K562 (cell line): Measurements from ENCODE around the gene RIMOC1. TPM values are rescaled to one million over a fixed set of nuclear protein-coding genes. Genes with fewer than 3 reads are reported as not detected.
A peak's percentile ranks its signal among the peaks of the same experiment; 100 is the strongest.

Experiments used
- CBFB ChIP-seq: sonication (generic); formaldehyde crosslinking; IDR thresholded peaks from 2 replicates; pipeline ENCODE4 v1.4.0; 2020; ENCODE audit warnings: mild to moderate bottlenecking, missing genetic modification reagents
- CHD4 ChIP-seq: fragments of 200-600 bp; sonication (generic); IDR thresholded peaks from 3 replicates; pipeline ENCODE4 v1.6.1; 2012; ENCODE audit warnings: low read depth, mild to moderate bottlenecking, mixed read lengths, low read length, inconsistent platforms; ENCODE audit not compliant: insufficient read depth, insufficient replicate concordance, poor library complexity, severe bottlenecking
- COPS2 ChIP-seq: fragments of 450-650 bp; conservative IDR thresholded peaks from 2 replicates; pipeline ENCODE4 v1.6.1; 2016; ENCODE audit warnings: mild to moderate bottlenecking, moderate library complexity
- FOSL1 ChIP-seq: fragments of 200-800 bp; sonication (Bioruptor generic); conservative IDR thresholded peaks from 2 replicates; pipeline ENCODE4 v1.6.1; 2016; ENCODE audit warnings: missing genetic modification characterization, missing compliant biosample characterization
- FOXK1 ChIP-seq: sonication (generic); formaldehyde crosslinking; IDR thresholded peaks from 2 replicates; pipeline ENCODE4 v1.8.0; 2022; ENCODE audit warnings: missing genetic modification reagents, mild to moderate bottlenecking, borderline replicate concordance
- IFI16 ChIP-seq: fragments of 250-450 bp; sonication (Bioruptor Pico); IDR thresholded peaks from 2 replicates; pipeline ENCODE4 v2.1.2; 2022; ENCODE audit warnings: mild to moderate bottlenecking, inconsistent platforms
- KAT7 ChIP-seq: sonication (generic); formaldehyde crosslinking; IDR thresholded peaks from 2 replicates; pipeline ENCODE4 v1.8.0; 2022; ENCODE audit warnings: missing genetic modification reagents, mild to moderate bottlenecking, borderline replicate concordance
- NFE2L1 ChIP-seq: fragments of 450-650 bp; IDR thresholded peaks from 2 replicates; pipeline ENCODE4 v1.6.1; 2016; ENCODE audit warnings: missing genetic modification characterization, low read depth, mild to moderate bottlenecking, missing compliant biosample characterization, moderate library complexity, borderline replicate concordance
- NR2C1 ChIP-seq, 2 experiments: fragments of 450-650 bp; IDR thresholded peaks; 2 replicates each; pipeline ENCODE4 v1.6.1; 2017; ENCODE audit warnings: mild to moderate bottlenecking in 2 of 2, antibody characterized with exemption in 1 of 2, inconsistent platforms in 1 of 2, missing compliant biosample characterization in 1 of 2, missing genetic modification characterization in 1 of 2
- PHF8 ChIP-seq: fragments of 200-600 bp; sonication (generic); IDR thresholded peaks from 2 replicates; pipeline ENCODE4 v1.6.1; 2012; ENCODE audit warnings: mixed run types, mild to moderate bottlenecking, inconsistent platforms, low read length, moderate library complexity, borderline replicate concordance
- RHOXF2B ChIP-seq: fragments of 250-450 bp; sonication (Bioruptor Pico); conservative IDR thresholded peaks from 2 replicates; pipeline ENCODE4 v1.5.1; 2021
- SETDB1 ChIP-seq: IDR thresholded peaks from one replicate; pipeline ENCODE4 v1.6.1; 2012; ENCODE audit warnings: low read length, control low read depth, inconsistent platforms
- TCFL5 ChIP-seq: fragments of 250-450 bp; sonication (Bioruptor Pico); conservative IDR thresholded peaks from 2 replicates; pipeline ENCODE4 v1.6.1; 2021; ENCODE audit warnings: mild to moderate bottlenecking, moderate library complexity, matching md5 sums
- ZC3H11A ChIP-seq: IDR thresholded peaks from 2 replicates; pipeline ENCODE4 v1.6.1; 2012; ENCODE audit warnings: low read depth, low read length, improper control_type of control experiment
- ZFP36 ChIP-seq: fragments of 150-350 bp; IDR thresholded peaks from 2 replicates; pipeline ENCODE4 v1.6.1; 2018; ENCODE audit warnings: low read length, low read depth; ENCODE audit not compliant: partially characterized antibody
- ZNF445 ChIP-seq: fragments of 250-450 bp; sonication (Bioruptor Pico); IDR thresholded peaks from 2 replicates; pipeline ENCODE4 v1.4.0; 2020; ENCODE audit warnings: low read depth, mild to moderate bottlenecking, moderate library complexity
- polyA plus RNA-seq, 8 experiments: library from polyadenylated mRNA; depleted of rRNA in 4 of 8; stranded (reverse) in 5 of 8; unstranded in 3 of 8; fragments of >200 nt; fragmentation: Nextera tagmentation in 2 of 8; fragmentation: Illumina TruSeq in 1 of 8; extraction: Ambion mirVana in 2 of 8; extraction: Trizol in 1 of 8; gene quantifications; 2 replicates each; pipeline versions ENCODE4 v1.2.1 to v1.2.3, GENCODE V29; 2011 to 2014; ENCODE audit warnings: inconsistent platforms in 1 of 8, missing spikeins in 1 of 8
- total RNA-seq, 7 experiments: library from RNA; depleted of rRNA in 6 of 7; stranded (reverse); fragments of >200 nt in 6 of 7; fragmentation: Illumina TruSeq in 2 of 7; extraction: Trizol in 2 of 7; gene quantifications; 2 replicates each; pipeline versions ENCODE4 v1.2.1 to v1.2.3, GENCODE V29; 2011 to 2021; ENCODE audit warnings: low replicate concordance in 1 of 7
- TF ChIP-seq, protein P1 (sequence below): fragments of 450-650 bp; IDR thresholded peaks from 2 replicates; pipeline ENCODE4 v1.7.1; 2018; ENCODE audit warnings: mild to moderate bottlenecking, low read depth; ENCODE audit not compliant: partially characterized antibody
- TF ChIP-seq, protein P2 (sequence below): sonication (generic); formaldehyde crosslinking; IDR thresholded peaks from 2 replicates; pipeline ENCODE4 v1.8.0; 2022; ENCODE audit warnings: mild to moderate bottlenecking, low read depth, missing genetic modification reagents
- TF ChIP-seq, protein P3 (sequence below): fragments of 450-650 bp; conservative IDR thresholded peaks from 2 replicates; pipeline ENCODE4 v1.6.1; 2016; ENCODE audit warnings: missing genetic modification characterization, low read depth, mild to moderate bottlenecking, missing compliant biosample characterization, moderate library complexity
- TF ChIP-seq, protein P4 (sequence below): fragments of 200-800 bp; sonication (Bioruptor generic); IDR thresholded peaks from 2 replicates; pipeline ENCODE4 v1.6.1; 2017; ENCODE audit warnings: missing genetic modification characterization, missing compliant biosample characterization

The RIMOC1 gene
- total and polyA plus RNA-seq, 9 of the 15 experiments (the other 6 are each of a cell fraction or from before 2014, with no cell fraction given): 11.6 to 63.1 (median 30.8) TPM

DNA sequence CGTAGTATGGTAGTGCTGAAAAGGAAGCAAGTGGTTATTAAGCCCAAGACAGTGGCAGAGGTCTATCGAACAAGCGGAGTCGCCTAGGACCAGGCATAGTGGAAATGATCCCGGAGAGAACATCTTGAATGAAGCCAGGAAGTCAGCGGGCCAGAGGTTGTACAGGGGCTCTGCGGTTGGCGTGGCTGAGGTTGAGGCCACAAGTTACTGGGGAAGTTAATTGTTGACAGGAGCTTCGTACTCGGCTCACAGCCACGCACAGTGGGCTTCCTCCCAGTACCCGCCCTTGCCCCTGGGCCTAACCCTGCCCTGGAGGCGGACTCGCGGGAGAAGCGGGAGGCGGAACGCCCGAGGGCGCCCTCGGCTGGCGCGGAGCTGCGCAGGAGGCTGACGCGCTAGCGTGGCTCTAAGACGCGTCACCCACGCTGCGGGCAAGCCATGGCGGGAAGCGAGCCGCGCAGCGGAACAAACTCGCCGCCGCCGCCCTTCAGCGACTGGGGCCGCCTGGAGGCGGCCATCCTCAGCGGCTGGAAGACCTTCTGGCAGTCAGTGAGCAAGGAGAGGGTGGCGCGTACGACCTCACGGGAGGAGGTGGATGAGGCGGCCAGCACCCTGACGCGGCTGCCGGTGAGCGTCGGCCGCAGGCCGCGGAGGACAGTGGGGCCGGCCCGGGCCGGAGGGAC, 20.9 kb downstream of the RIMOC1 start, which contains the start of gene FBXO4 (continued):
- TF ChIP-seq FOSL1 (tag) (no peak; the same call in 1 of the 2 replicates), ZNF445 (CRISPR knock-in tag) (peak; percentile 26; the same call in 1 of the 2 replicates), CBFB (peak; percentile 84; the same call in 1 of the 2 replicates), NFE2L1 (tag) (no peak), RHOXF2B (CRISPR knock-in tag) (peak; percentile 5; the same call in 1 of the 2 replicates), TCFL5 (CRISPR knock-in tag) (no peak), ZFP36 (peak; percentile 22), CHD4 (no peak), KAT7 (0 out of 2 replicates have a peak, but pooled peaks have one; percentile 29), IFI16 (CRISPR knock-in tag) (no peak), ZC3H11A (no peak; the same call in 1 of the 2 replicates), PHF8 (peak; percentile 99), NR2C1 (IDR thresholded peaks at IDR 0.05) (no peak), NR2C1 (tag; IDR thresholded peaks at IDR 0.05) (0 out of 2 replicates have a peak, but pooled peaks have one; percentile 20), COPS2 (no peak), FOXK1 (CRISPR knock-in tag) (peak; percentile 91; the same call in 1 of the 2 replicates), SETDB1 (peak; percentile 77)
- TF ChIP-seq, protein P1, sequence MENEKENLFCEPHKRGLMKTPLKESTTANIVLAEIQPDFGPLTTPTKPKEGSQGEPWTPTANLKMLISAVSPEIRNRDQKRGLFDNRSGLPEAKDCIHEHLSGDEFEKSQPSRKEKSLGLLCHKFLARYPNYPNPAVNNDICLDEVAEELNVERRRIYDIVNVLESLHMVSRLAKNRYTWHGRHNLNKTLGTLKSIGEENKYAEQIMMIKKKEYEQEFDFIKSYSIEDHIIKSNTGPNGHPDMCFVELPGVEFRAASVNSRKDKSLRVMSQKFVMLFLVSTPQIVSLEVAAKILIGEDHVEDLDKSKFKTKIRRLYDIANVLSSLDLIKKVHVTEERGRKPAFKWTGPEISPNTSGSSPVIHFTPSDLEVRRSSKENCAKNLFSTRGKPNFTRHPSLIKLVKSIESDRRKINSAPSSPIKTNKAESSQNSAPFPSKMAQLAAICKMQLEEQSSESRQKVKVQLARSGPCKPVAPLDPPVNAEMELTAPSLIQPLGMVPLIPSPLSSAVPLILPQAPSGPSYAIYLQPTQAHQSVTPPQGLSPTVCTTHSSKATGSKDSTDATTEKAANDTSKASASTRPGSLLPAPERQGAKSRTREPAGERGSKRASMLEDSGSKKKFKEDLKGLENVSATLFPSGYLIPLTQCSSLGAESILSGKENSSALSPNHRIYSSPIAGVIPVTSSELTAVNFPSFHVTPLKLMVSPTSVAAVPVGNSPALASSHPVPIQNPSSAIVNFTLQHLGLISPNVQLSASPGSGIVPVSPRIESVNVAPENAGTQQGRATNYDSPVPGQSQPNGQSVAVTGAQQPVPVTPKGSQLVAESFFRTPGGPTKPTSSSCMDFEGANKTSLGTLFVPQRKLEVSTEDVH: peak; percentile 89
- TF ChIP-seq, protein P2, sequence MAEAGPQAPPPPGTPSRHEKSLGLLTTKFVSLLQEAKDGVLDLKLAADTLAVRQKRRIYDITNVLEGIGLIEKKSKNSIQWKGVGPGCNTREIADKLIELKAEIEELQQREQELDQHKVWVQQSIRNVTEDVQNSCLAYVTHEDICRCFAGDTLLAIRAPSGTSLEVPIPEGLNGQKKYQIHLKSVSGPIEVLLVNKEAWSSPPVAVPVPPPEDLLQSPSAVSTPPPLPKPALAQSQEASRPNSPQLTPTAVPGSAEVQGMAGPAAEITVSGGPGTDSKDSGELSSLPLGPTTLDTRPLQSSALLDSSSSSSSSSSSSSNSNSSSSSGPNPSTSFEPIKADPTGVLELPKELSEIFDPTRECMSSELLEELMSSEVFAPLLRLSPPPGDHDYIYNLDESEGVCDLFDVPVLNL (CRISPR knock-in tag): peak; percentile 93
- TF ChIP-seq, protein P3, sequence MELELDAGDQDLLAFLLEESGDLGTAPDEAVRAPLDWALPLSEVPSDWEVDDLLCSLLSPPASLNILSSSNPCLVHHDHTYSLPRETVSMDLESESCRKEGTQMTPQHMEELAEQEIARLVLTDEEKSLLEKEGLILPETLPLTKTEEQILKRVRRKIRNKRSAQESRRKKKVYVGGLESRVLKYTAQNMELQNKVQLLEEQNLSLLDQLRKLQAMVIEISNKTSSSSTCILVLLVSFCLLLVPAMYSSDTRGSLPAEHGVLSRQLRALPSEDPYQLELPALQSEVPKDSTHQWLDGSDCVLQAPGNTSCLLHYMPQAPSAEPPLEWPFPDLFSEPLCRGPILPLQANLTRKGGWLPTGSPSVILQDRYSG (tag): peak; percentile 85
- TF ChIP-seq, protein P4, sequence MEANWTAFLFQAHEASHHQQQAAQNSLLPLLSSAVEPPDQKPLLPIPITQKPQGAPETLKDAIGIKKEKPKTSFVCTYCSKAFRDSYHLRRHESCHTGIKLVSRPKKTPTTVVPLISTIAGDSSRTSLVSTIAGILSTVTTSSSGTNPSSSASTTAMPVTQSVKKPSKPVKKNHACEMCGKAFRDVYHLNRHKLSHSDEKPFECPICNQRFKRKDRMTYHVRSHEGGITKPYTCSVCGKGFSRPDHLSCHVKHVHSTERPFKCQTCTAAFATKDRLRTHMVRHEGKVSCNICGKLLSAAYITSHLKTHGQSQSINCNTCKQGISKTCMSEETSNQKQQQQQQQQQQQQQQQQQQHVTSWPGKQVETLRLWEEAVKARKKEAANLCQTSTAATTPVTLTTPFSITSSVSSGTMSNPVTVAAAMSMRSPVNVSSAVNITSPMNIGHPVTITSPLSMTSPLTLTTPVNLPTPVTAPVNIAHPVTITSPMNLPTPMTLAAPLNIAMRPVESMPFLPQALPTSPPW: 0 out of 2 replicates have a peak, but pooled peaks have one; percentile 27
